Stomach (tissue), 4 donors: ENCODE results near the gene ACAP2.

Experiments used
- EP300 ChIP-seq: sonication (generic); formaldehyde crosslinking; IDR thresholded peaks from one replicate; pipeline ENCODE4 v1.6.1; 2017; ENCODE audit warnings: antibody characterized with exemption
- POLR2A ChIP-seq, 4 donors: fragments of 450-650 bp; IDR thresholded peaks; one replicate each; pipeline ENCODE4 v1.6.1; 2016; ENCODE audit warnings: antibody characterized with exemption in 4 of 4, control low read depth in 2 of 4, mild to moderate bottlenecking in 1 of 4, moderate library complexity in 1 of 4
- TF ChIP-seq, protein P1 (sequence below), 7 experiments: fragments of 450-650 bp in 4 of 7; fragments of 200-600 bp in 3 of 7; sonication (generic) in 3 of 7; IDR thresholded peaks; one replicate each; pipeline ENCODE4 v1.5.1; 2016 to 2019; ENCODE audit warnings: antibody characterized with exemption in 7 of 7, control low read depth in 2 of 7, mild to moderate bottlenecking in 1 of 7

DNA sequence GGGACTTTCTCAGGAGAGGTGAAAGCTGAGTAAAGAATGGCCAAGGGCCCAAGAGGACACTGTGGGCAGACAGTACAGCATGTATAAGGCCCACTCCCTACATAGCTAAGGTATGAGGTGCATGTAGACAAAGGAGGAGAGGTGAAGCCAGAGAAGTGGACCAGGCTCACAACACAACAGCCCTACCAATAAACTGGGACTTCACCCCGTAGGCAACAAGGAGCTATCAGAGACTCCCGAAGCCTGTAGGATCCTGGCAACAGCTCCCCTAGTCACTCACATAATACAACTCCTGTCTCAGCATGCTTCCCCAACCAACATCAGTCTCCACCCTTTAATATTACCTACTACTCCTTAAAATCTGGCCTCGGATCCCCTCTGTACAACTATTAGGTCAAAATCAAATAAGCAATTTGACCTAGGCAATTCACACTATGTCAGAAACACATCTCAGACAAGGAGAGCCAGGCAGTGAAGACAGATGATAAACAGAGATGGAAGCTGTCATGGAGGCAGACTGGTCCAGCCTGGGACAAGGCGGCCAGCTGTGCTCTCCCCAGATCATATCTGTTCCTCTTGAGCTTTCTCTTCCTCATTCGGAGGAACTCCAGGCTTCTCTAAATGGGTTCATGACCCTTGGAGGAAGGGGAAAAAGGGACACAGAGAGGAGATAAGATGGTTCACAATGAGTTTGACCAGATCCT lies 173.3 kb downstream of the ACAP2 start:
- TF ChIP-seq, protein P1, sequence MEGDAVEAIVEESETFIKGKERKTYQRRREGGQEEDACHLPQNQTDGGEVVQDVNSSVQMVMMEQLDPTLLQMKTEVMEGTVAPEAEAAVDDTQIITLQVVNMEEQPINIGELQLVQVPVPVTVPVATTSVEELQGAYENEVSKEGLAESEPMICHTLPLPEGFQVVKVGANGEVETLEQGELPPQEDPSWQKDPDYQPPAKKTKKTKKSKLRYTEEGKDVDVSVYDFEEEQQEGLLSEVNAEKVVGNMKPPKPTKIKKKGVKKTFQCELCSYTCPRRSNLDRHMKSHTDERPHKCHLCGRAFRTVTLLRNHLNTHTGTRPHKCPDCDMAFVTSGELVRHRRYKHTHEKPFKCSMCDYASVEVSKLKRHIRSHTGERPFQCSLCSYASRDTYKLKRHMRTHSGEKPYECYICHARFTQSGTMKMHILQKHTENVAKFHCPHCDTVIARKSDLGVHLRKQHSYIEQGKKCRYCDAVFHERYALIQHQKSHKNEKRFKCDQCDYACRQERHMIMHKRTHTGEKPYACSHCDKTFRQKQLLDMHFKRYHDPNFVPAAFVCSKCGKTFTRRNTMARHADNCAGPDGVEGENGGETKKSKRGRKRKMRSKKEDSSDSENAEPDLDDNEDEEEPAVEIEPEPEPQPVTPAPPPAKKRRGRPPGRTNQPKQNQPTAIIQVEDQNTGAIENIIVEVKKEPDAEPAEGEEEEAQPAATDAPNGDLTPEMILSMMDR (IDR thresholded peaks at IDR 0.05), result no peak
- TF ChIP-seq EP300, result no peak
- TF ChIP-seq POLR2A (IDR thresholded peaks at IDR 0.05), result no peak
